H9 (cell line): ENCODE results near the gene CRYBA1. TPM values are rescaled to one million over a fixed set of nuclear protein-coding genes. Genes with fewer than 3 reads are reported as not detected.

Experiments
- DNase-seq: peaks from one replicate; pipeline ENCODE4 v3.0.0-alpha.2; 2017
- H2AFZ ChIP-seq: one replicate; pipeline ENCODE4 v1.6.1; 2013; ENCODE audit warnings: mild to moderate bottlenecking, low read length, control low read depth, moderate library complexity
- H2AK5ac ChIP-seq: 2 replicates; pipeline ENCODE4 v1.6.1; 2013; ENCODE audit warnings: low read length, control low read depth, mixed read lengths; ENCODE audit not compliant: insufficient read length
- H2BK120ac ChIP-seq: one replicate; pipeline ENCODE4 v1.6.1; 2013; ENCODE audit warnings: low read depth, mild to moderate bottlenecking, low read length, control low read depth, inconsistent platforms; ENCODE audit not compliant: poor library complexity, severe bottlenecking
- H2BK12ac ChIP-seq: 2 replicates; pipeline ENCODE4 v1.6.1; 2013; ENCODE audit warnings: low read length, control low read depth, mixed read lengths, low read depth; ENCODE audit not compliant: insufficient read length
- H2BK15ac ChIP-seq: 2 replicates; pipeline ENCODE4 v1.6.1; 2013; ENCODE audit warnings: low read depth, low read length, control low read depth
- H2BK20ac ChIP-seq: one replicate; pipeline ENCODE4 v1.6.1; 2013; ENCODE audit warnings: low read depth, mild to moderate bottlenecking, low read length, control low read depth, inconsistent platforms; ENCODE audit not compliant: poor library complexity, severe bottlenecking
- H2BK5ac ChIP-seq: 2 replicates; pipeline ENCODE4 v1.6.1; 2013; ENCODE audit warnings: low read length, control low read depth, mixed read lengths; ENCODE audit not compliant: insufficient read length
- H3K14ac ChIP-seq: 2 replicates; pipeline ENCODE4 v1.6.1; 2013; ENCODE audit warnings: low read length, control low read depth; ENCODE audit not compliant: insufficient read depth
- H3K18ac ChIP-seq: 2 replicates; pipeline ENCODE4 v1.6.1; 2013; ENCODE audit warnings: low read depth, mild to moderate bottlenecking, mixed read lengths, low read length, control low read depth; ENCODE audit not compliant: insufficient read length
- H3K23ac ChIP-seq: 2 replicates; pipeline ENCODE4 v1.6.1; 2013; ENCODE audit warnings: low read length, control low read depth, mixed read lengths, low read depth; ENCODE audit not compliant: insufficient read length
- H3K23me2 ChIP-seq: 2 replicates; pipeline ENCODE4 v1.6.1; 2013; ENCODE audit warnings: low read depth, mild to moderate bottlenecking, mixed read lengths, low read length, control low read depth; ENCODE audit not compliant: insufficient read length, poor library complexity, severe bottlenecking
- H3K27ac ChIP-seq: 2 replicates; pipeline ENCODE4 v1.5.1; 2013; ENCODE audit warnings: low read length, control low read depth, mixed read lengths, low read depth; ENCODE audit not compliant: insufficient read length
- H3K27me3 ChIP-seq: 2 replicates; pipeline ENCODE4 v1.6.1; 2013; ENCODE audit warnings: low read length, control low read depth, inconsistent platforms; ENCODE audit not compliant: insufficient read depth
- H3K4ac ChIP-seq: 2 replicates; pipeline ENCODE4 v1.6.1; 2013; ENCODE audit warnings: low read depth, mild to moderate bottlenecking, control low read depth, inconsistent platforms, low read length, moderate library complexity
- H3K4me1 ChIP-seq: 2 replicates; pipeline ENCODE4 v1.6.1; 2013; ENCODE audit warnings: low read length, control low read depth, inconsistent platforms; ENCODE audit not compliant: insufficient read depth
- H3K4me2 ChIP-seq: 2 replicates; pipeline ENCODE4 v1.6.1; 2013; ENCODE audit warnings: low read length, control low read depth, mixed read lengths; ENCODE audit not compliant: insufficient read length, insufficient read depth
- H3K56ac ChIP-seq: 2 replicates; pipeline ENCODE4 v1.6.1; 2013; ENCODE audit warnings: low read depth, mild to moderate bottlenecking, mixed read lengths, low read length, control low read depth; ENCODE audit not compliant: insufficient read length
- H3K79me1 ChIP-seq: 2 replicates; pipeline ENCODE4 v1.6.1; 2013; ENCODE audit warnings: low read depth, mild to moderate bottlenecking, moderate library complexity, low read length, control low read depth, inconsistent platforms; ENCODE audit not compliant: insufficient read depth, poor library complexity, severe bottlenecking
- H3K79me2 ChIP-seq: 2 replicates; pipeline ENCODE4 v1.6.1; 2013; ENCODE audit warnings: low read length, control low read depth, inconsistent platforms; ENCODE audit not compliant: insufficient read depth
- H3K9ac ChIP-seq: 2 replicates; pipeline ENCODE4 v1.6.1; 2013; ENCODE audit warnings: low read length, control low read depth, mixed read lengths; ENCODE audit not compliant: insufficient read length; ENCODE audit errors: extremely low read depth
- H3K9me3 ChIP-seq: one replicate; pipeline ENCODE4 v1.6.1; 2013; ENCODE audit warnings: low read depth, low read length, inconsistent platforms; ENCODE audit not compliant: control insufficient read depth
- H3T11ph ChIP-seq: one replicate; pipeline ENCODE4 v1.6.1; 2013; ENCODE audit warnings: mild to moderate bottlenecking, low read length, control low read depth, inconsistent platforms
- H4K20me1 ChIP-seq: one replicate; pipeline ENCODE4 v1.6.1; 2013; ENCODE audit not compliant: control insufficient read depth, insufficient read length, insufficient read depth
- H4K5ac ChIP-seq: 2 replicates; pipeline ENCODE4 v1.6.1; 2013; ENCODE audit warnings: low read depth, mild to moderate bottlenecking, mixed read lengths, low read length, control low read depth; ENCODE audit not compliant: insufficient read length
- H4K8ac ChIP-seq: replicated peaks from 2 replicates; pipeline ENCODE4 v1.6.1; 2013; ENCODE audit warnings: low read length, control low read depth, mixed read lengths, low read depth; ENCODE audit not compliant: insufficient read length
- H4K91ac ChIP-seq: 2 replicates; pipeline ENCODE4 v1.6.1; 2013; ENCODE audit warnings: low read depth, mild to moderate bottlenecking, moderate library complexity, mixed read lengths, low read length, control low read depth; ENCODE audit not compliant: insufficient read length
- H3K27ac Mint-ChIP-seq, 3 experiments: 2 replicates in 2 of 3; 3 replicates in 1 of 3; pipeline ENCODE4 v1.8.0; 2020 to 2021; ENCODE audit warnings: mixed read lengths in 3 of 3, mild to moderate bottlenecking in 1 of 3, moderate library complexity in 1 of 3
- H3K27me3 Mint-ChIP-seq: 2 replicates; pipeline ENCODE4 v1.8.0; 2021; ENCODE audit warnings: low read depth, mild to moderate bottlenecking, moderate library complexity, mixed read lengths
- H3K36me3 Mint-ChIP-seq, 3 experiments: 2 replicates in 2 of 3; 3 replicates in 1 of 3; pipeline ENCODE4 v1.8.0; 2020 to 2021; ENCODE audit warnings: low read depth in 3 of 3, mixed read lengths in 3 of 3; ENCODE audit not compliant: insufficient read depth in 1 of 3
- H3K4me1 Mint-ChIP-seq, 2 experiments: 2 replicates each; pipeline ENCODE4 v1.8.0; 2020; ENCODE audit warnings: mixed read lengths in 2 of 2
- H3K4me3 Mint-ChIP-seq, 2 experiments: 2 replicates in 1 of 2; 3 replicates in 1 of 2; pipeline ENCODE4 v1.8.0; 2020 to 2021; ENCODE audit warnings: mild to moderate bottlenecking in 2 of 2, mixed read lengths in 2 of 2, moderate library complexity in 1 of 2
- H3K9me3 Mint-ChIP-seq, 2 experiments: 2 replicates in 1 of 2; 3 replicates in 1 of 2; pipeline ENCODE4 v1.8.0; 2020; ENCODE audit warnings: mild to moderate bottlenecking in 2 of 2, mixed read lengths in 2 of 2, moderate library complexity in 1 of 2
- WGBS: extraction: QIAGEN DNeasy Blood & Tissue Kit; methylation state at CpG from one replicate; pipeline ENCODE4 v1.1.7; 2013; ENCODE audit warnings: missing lambda C conversion rate, low lambda C conversion rate, mixed read lengths; ENCODE audit not compliant: insufficient read length; ENCODE audit errors: extremely low coverage; 5-methylcytosine and 5-hydroxymethylcytosine counted together
- total RNA-seq: library from RNA; stranded (reverse); gene quantifications from 2 replicates; pipeline ENCODE4 v1.2.1, GENCODE V29; 2021
- TF ChIP-seq, protein P1 (sequence below): fragments of 200-600 bp; sonication (generic); conservative IDR thresholded peaks from 3 replicates; pipeline ENCODE4 v1.8.0; 2021; ENCODE audit warnings: antibody characterized with exemption, mild to moderate bottlenecking

CRYBA1 gene
- total RNA-seq, 1 experiment from 2014 or later, result not detected

DNA sequence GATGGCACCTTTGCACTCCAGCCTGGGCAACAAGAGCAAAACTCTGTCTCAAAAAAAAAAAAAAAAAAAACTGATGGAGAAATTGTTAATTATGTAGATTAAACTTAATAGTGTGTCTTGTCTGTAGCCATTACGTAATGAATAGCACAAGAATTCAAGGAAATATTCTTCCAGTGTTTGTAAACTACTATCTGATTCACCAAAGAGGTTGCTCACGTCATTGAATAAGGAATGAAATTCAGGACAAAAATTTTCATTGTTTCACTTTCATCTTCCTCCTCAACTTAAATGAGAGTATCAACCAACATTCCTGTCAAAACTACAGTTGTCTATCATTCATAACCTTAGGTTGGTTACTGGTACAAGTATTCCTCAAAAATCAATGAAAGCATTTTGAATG, 35.8 kb upstream of the CRYBA1 start:
- no peak overlapping the region for H2BK5ac ChIP-seq
- no peak overlapping the region for H3K27ac ChIP-seq
- no peak overlapping the region for H3K4me3 Mint-ChIP-seq
- no peaks in the 10 kb centered on the region for H4K20me1 ChIP-seq
- H3K9ac ChIP-seq, result no peak overlapping the region
- no peaks in the 10 kb centered on the region for H3K9me3 ChIP-seq
- H3K27ac Mint-ChIP-seq, result no peak overlapping the region
- no peak overlapping the region for H2BK15ac ChIP-seq
- no peaks in the 10 kb centered on the region for H3K9me3 Mint-ChIP-seq
- H3T11ph ChIP-seq, result no peak overlapping the region
- H2AFZ ChIP-seq, result no peak overlapping the region
- no peak overlapping the region for H2BK12ac ChIP-seq
- H3K56ac ChIP-seq, result no peak overlapping the region
- no peak overlapping the region for H3K4me2 ChIP-seq
- WGBS, result no CpG with 5 or more reads among the region's 2 CpGs
- no peaks in the 10 kb centered on the region for H3K27me3 ChIP-seq
- no peak overlapping the region for H2BK20ac ChIP-seq
- H4K5ac ChIP-seq, result no peak overlapping the region
- no peak overlapping the region for H2BK120ac ChIP-seq
- TF ChIP-seq, protein P1, sequence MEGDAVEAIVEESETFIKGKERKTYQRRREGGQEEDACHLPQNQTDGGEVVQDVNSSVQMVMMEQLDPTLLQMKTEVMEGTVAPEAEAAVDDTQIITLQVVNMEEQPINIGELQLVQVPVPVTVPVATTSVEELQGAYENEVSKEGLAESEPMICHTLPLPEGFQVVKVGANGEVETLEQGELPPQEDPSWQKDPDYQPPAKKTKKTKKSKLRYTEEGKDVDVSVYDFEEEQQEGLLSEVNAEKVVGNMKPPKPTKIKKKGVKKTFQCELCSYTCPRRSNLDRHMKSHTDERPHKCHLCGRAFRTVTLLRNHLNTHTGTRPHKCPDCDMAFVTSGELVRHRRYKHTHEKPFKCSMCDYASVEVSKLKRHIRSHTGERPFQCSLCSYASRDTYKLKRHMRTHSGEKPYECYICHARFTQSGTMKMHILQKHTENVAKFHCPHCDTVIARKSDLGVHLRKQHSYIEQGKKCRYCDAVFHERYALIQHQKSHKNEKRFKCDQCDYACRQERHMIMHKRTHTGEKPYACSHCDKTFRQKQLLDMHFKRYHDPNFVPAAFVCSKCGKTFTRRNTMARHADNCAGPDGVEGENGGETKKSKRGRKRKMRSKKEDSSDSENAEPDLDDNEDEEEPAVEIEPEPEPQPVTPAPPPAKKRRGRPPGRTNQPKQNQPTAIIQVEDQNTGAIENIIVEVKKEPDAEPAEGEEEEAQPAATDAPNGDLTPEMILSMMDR, result no peak
- H3K27me3 Mint-ChIP-seq, result no peaks in the 10 kb centered on the region
- H2AK5ac ChIP-seq, result no peak overlapping the region
- no peaks in the 10 kb centered on the region for H3K23me2 ChIP-seq
- DNase-seq, result no peak
- H4K91ac ChIP-seq, result no peak overlapping the region
- peaks cover 4% of the 10 kb centered on the region; the same call in 1 of the 2 replicates for H3K4me1 ChIP-seq
- no peak overlapping the region for H3K14ac ChIP-seq
- no peaks in the 10 kb centered on the region for H3K79me1 ChIP-seq
- H4K8ac ChIP-seq, result no peak overlapping the region
- H3K4ac ChIP-seq, result no peak overlapping the region
- no peak overlapping the region for H3K23ac ChIP-seq
- peaks cover 15 to 18% of the 10 kb centered on the region in 2 experiments for H3K4me1 Mint-ChIP-seq
- H3K36me3 Mint-ChIP-seq, result no peaks in the 10 kb centered on the region
- H3K18ac ChIP-seq, result no peak overlapping the region
- no peaks in the 10 kb centered on the region for H3K79me2 ChIP-seq
